ENCODE measurements around the gene PCDHGC4. TPM values are rescaled to one million over a fixed set of nuclear protein-coding genes. Genes with fewer than 3 reads are reported as not detected.

Gene PCDHGC4
- total and polyA plus RNA-seq, 4 donors = 20.0 to 91.8 (median 77.8) TPM

DNA sequence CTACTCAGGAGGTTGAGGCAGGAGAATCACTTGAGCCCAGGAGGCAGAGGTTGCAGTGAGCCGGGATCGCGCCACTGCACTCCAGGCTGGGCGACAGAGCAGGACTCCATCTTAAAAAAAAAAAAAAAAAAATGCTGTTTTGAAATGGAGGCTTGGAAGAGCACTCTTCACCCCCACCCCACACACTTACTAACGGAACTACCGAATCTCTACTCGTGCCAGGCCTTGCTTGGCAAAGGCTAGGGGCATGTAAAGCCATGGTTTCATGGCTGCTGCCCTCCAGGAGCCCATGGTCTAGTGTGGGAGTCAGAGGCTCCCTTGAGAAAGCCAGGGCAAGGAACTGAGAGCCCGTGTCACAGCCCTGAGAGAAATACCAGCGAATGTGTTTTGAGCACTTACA lies 25.3 kb downstream of the PCDHGC4 start:
- no peaks in the 10 kb centered on the region for H3K27me3 ChIP-seq (ENCODE audit: control insufficient read depth, insufficient read depth, low read length)
- peaks cover 93% of the 10 kb centered on the region for H3K4me1 ChIP-seq (ENCODE audit: control insufficient read depth, insufficient read depth, low read length)
- no peaks in the 10 kb centered on the region for H3K9me3 ChIP-seq (ENCODE audit: control insufficient read depth, insufficient read depth, low read length)
- H3K4me3 ChIP-seq (ENCODE audit: low read depth, low read length) = no peak overlapping the region
- WGBS (ENCODE audit: insufficient coverage) = 67% methylated on average over 1 of the region's 9 CpGs
- H3K36me3 ChIP-seq (ENCODE audit: control insufficient read depth, insufficient read depth, low read length) = peaks cover 65% of the 10 kb centered on the region
- H3K27ac ChIP-seq (ENCODE audit: low read depth, low read length) = peak overlapping the region; percentile 95
- no peak for DNase-seq (ENCODE audit: low read depth in 4 of 6, low spot score in 6 of 6)

DNA sequence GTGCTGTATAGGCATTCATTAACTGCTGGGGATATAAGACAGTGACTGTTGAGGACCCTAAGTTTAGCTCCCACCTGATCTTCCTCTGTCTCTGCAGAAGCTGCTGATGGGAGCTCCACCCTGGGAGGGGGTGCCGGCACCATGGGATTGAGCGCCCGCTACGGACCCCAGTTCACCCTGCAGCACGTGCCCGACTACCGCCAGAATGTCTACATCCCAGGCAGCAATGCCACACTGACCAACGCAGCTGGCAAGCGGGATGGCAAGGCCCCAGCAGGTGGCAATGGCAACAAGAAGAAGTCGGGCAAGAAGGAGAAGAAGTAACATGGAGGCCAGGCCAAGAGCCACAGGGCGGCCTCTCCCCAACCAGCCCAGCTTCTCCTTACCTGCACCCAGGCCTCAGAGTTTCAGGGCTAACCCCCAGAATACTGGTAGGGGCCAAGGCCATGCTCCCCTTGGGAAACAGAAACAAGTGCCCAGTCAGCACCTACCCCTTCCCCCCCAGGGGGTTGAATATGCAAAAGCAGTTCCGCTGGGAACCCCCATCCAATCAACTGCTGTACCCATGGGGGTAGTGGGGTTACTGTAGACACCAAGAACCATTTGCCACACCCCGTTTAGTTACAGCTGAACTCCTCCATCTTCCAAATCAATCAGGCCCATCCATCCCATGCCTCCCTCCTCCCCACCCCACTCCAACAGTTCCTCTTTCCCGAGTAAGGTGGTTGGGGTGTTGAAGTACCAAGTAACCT lies 26.2 kb downstream of the PCDHGC4 start:
- H3K4me3 ChIP-seq (ENCODE audit: low read depth, low read length) = no peak overlapping the region
- no peak for DNase-seq (ENCODE audit: low read depth in 4 of 6, low spot score in 6 of 6)
- peaks cover 58% of the 10 kb centered on the region for H3K36me3 ChIP-seq (ENCODE audit: control insufficient read depth, insufficient read depth, low read length)
- no peaks in the 10 kb centered on the region for H3K27me3 ChIP-seq (ENCODE audit: control insufficient read depth, insufficient read depth, low read length)
- 84% methylated on average over 4 of the region's 14 CpGs for WGBS (ENCODE audit: insufficient coverage)
- peaks cover 96% of the 10 kb centered on the region for H3K4me1 ChIP-seq (ENCODE audit: control insufficient read depth, insufficient read depth, low read length)
- H3K27ac ChIP-seq (ENCODE audit: low read depth, low read length) = peak overlapping the region; percentile 3
- no peaks in the 10 kb centered on the region for H3K9me3 ChIP-seq (ENCODE audit: control insufficient read depth, insufficient read depth, low read length)

DNA sequence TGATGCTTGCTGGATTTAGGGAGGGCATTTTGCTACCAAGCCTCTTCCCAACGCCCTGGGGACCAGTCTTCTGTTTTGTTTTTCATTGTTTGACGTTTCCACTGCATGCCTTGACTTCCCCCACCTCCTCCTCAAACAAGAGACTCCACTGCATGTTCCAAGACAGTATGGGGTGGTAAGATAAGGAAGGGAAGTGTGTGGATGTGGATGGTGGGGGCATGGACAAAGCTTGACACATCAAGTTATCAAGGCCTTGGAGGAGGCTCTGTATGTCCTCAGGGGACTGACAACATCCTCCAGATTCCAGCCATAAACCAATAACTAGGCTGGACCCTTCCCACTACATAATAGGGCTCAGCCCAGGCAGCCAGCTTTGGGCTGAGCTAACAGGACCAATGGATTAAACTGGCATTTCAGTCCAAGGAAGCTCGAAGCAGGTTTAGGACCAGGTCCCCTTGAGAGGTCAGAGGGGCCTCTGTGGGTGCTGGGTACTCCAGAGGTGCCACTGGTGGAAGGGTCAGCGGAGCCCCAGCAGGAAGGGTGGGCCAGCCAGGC lies 27.0 kb downstream of the PCDHGC4 start:
- Histone ChIP-seq H3K36me3 (ENCODE audit: control insufficient read depth, insufficient read depth, low read length) (peaks cover 57% of the 10 kb centered on the region), H3K27me3 (ENCODE audit: control insufficient read depth, insufficient read depth, low read length) (no peaks in the 10 kb centered on the region), H3K9me3 (ENCODE audit: control insufficient read depth, insufficient read depth, low read length) (no peaks in the 10 kb centered on the region), H3K4me1 (ENCODE audit: control insufficient read depth, insufficient read depth, low read length) (peaks cover 96% of the 10 kb centered on the region), H3K27ac (ENCODE audit: low read depth, low read length) (peak overlapping the region; percentile 97), H3K4me3 (ENCODE audit: low read depth, low read length) (peak overlapping the region; percentile 70)
- DNase-seq (ENCODE audit: low read depth in 4 of 6, low spot score in 6 of 6) = no peak
- 72% methylated on average over 2 of the region's 4 CpGs for WGBS (ENCODE audit: insufficient coverage)

DNA sequence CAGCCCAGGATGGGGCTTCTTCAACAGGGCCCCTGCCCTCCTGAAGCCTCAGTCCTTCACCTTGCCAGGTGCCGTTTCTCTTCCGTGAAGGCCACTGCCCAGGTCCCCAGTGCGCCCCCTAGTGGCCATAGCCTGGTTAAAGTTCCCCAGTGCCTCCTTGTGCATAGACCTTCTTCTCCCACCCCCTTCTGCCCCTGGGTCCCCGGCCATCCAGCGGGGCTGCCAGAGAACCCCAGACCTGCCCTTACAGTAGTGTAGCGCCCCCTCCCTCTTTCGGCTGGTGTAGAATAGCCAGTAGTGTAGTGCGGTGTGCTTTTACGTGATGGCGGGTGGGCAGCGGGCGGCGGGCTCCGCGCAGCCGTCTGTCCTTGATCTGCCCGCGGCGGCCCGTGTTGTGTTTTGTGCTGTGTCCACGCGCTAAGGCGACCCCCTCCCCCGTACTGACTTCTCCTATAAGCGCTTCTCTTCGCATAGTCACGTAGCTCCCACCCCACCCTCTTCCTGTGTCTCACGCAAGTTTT lies 27.6 kb downstream of the PCDHGC4 start:
- DNase-seq (ENCODE audit: low read depth in 4 of 6, low spot score in 6 of 6) = peak in 2 of 6 donors; percentile 86 to 89
- Histone ChIP-seq H3K9me3 (ENCODE audit: control insufficient read depth, insufficient read depth, low read length) (no peaks in the 10 kb centered on the region), H3K36me3 (ENCODE audit: control insufficient read depth, insufficient read depth, low read length) (peaks cover 51% of the 10 kb centered on the region), H3K4me1 (ENCODE audit: control insufficient read depth, insufficient read depth, low read length) (peaks cover 90% of the 10 kb centered on the region), H3K27me3 (ENCODE audit: control insufficient read depth, insufficient read depth, low read length) (no peaks in the 10 kb centered on the region), H3K4me3 (ENCODE audit: low read depth, low read length) (peak overlapping the region; percentile 70), H3K27ac (ENCODE audit: low read depth, low read length) (peak overlapping the region; percentile 97)
- WGBS (ENCODE audit: insufficient coverage) = 7% methylated on average over 8 of the region's 28 CpGs

GRCh38 chr5:141512911-141513626 lies 28.2 kb downstream of the PCDHGC4 start:
- H3K27ac ChIP-seq (ENCODE audit: low read depth, low read length) = peak overlapping the region; percentile 97
- H3K9me3 ChIP-seq (ENCODE audit: control insufficient read depth, insufficient read depth, low read length) = no peaks in the 10 kb centered on the region
- H3K4me3 ChIP-seq (ENCODE audit: low read depth, low read length) = peak overlapping the region; percentile 70
- DNase-seq (ENCODE audit: low read depth in 4 of 6, low spot score in 6 of 6) = peak in 3 of 6 donors; percentile 81 to 97 (median 94)
- under 1% methylated on average over 36 of the region's 43 CpGs for WGBS (ENCODE audit: insufficient coverage)
- no peaks in the 10 kb centered on the region for H3K27me3 ChIP-seq (ENCODE audit: control insufficient read depth, insufficient read depth, low read length)
- H3K36me3 ChIP-seq (ENCODE audit: control insufficient read depth, insufficient read depth, low read length) = peaks cover 46% of the 10 kb centered on the region
- peaks cover 84% of the 10 kb centered on the region for H3K4me1 ChIP-seq (ENCODE audit: control insufficient read depth, insufficient read depth, low read length)

GRCh38 chr5:141513627-141514329 lies 28.9 kb downstream of the PCDHGC4 start:
- DNase-seq (ENCODE audit: low read depth in 4 of 6, low spot score in 6 of 6) = peak in 5 of 6 donors; percentile 80 to 98 (median 92)
- peak overlapping the region; percentile 97 for H3K27ac ChIP-seq (ENCODE audit: low read depth, low read length)
- WGBS (ENCODE audit: insufficient coverage) = 0% methylated on average over 20 of the region's 29 CpGs
- peak overlapping the region; percentile 70 for H3K4me3 ChIP-seq (ENCODE audit: low read depth, low read length)
- H3K36me3 ChIP-seq (ENCODE audit: control insufficient read depth, insufficient read depth, low read length) = peaks cover 51% of the 10 kb centered on the region
- no peaks in the 10 kb centered on the region for H3K27me3 ChIP-seq (ENCODE audit: control insufficient read depth, insufficient read depth, low read length)
- peaks cover 76% of the 10 kb centered on the region for H3K4me1 ChIP-seq (ENCODE audit: control insufficient read depth, insufficient read depth, low read length)
- H3K9me3 ChIP-seq (ENCODE audit: control insufficient read depth, insufficient read depth, low read length) = no peaks in the 10 kb centered on the region

- Histone ChIP-seq H3K9me3 (ENCODE audit: control insufficient read depth, insufficient read depth, low read length) (no peaks in the 10 kb centered on the region), H3K27me3 (ENCODE audit: control insufficient read depth, insufficient read depth, low read length) (no peaks in the 10 kb centered on the region), H3K4me3 (ENCODE audit: low read depth, low read length) (peak overlapping the region; percentile 70), H3K36me3 (ENCODE audit: control insufficient read depth, insufficient read depth, low read length) (peaks cover 45% of the 10 kb centered on the region), H3K4me1 (ENCODE audit: control insufficient read depth, insufficient read depth, low read length) (peaks cover 69% of the 10 kb centered on the region), H3K27ac (ENCODE audit: low read depth, low read length) (peak overlapping the region; percentile 97)
- DNase-seq (ENCODE audit: low read depth in 4 of 6, low spot score in 6 of 6) = peak in 2 of 6 donors; percentile 38 to 44
- WGBS (ENCODE audit: insufficient coverage) = 25% methylated on average over 6 of the region's 6 CpGs
These were observed 29.7 kb downstream of the PCDHGC4 start for GRCh38 chr5:141514330-141515133.

- Histone ChIP-seq H3K4me1 (ENCODE audit: control insufficient read depth, insufficient read depth, low read length) (peaks cover 64% of the 10 kb centered on the region), H3K4me3 (ENCODE audit: low read depth, low read length) (no peak overlapping the region), H3K27ac (ENCODE audit: low read depth, low read length) (peak overlapping the region; percentile 97), H3K27me3 (ENCODE audit: control insufficient read depth, insufficient read depth, low read length) (no peaks in the 10 kb centered on the region), H3K9me3 (ENCODE audit: control insufficient read depth, insufficient read depth, low read length) (no peaks in the 10 kb centered on the region), H3K36me3 (ENCODE audit: control insufficient read depth, insufficient read depth, low read length) (peaks cover 39% of the 10 kb centered on the region)
- DNase-seq (ENCODE audit: low read depth in 4 of 6, low spot score in 6 of 6) = peak in 1 of 6 donors; percentile 39
- whole genome bisulfite sequencing (ENCODE audit: insufficient coverage) = 40% methylated on average over 2 of the region's 3 CpGs
These were observed 30.3 kb downstream of the PCDHGC4 start for GRCh38 chr5:141515141-141515540.

Data from spinal cord (tissue), 10 donors.